PFSK-1 (cell line): ENCODE results near the gene HRH1.

Source experiments
- FOXP2 ChIP-seq: optimal IDR thresholded peaks from 2 replicates; pipeline ENCODE3; 2011; ENCODE audit warnings: borderline replicate concordance, control low read depth, inconsistent platforms; ENCODE audit not compliant: insufficient read depth; ENCODE audit errors: extremely low read length, extremely low read depth
- POLR2AphosphoS5 ChIP-seq: IDR thresholded peaks from 2 replicates; pipeline ENCODE4 v1.6.1; 2012; ENCODE audit warnings: low read depth, mild to moderate bottlenecking, control low read depth, low read length, moderate library complexity
- TAF1 ChIP-seq: IDR thresholded peaks from 2 replicates; pipeline ENCODE4 v1.6.1; 2012; ENCODE audit warnings: low read length, control low read depth, borderline replicate concordance; ENCODE audit not compliant: insufficient read depth
- TF ChIP-seq, protein P1 (sequence below), 2 experiments: IDR thresholded peaks; 2 replicates each; pipeline versions ENCODE4 v1.6.1 to v1.8.0; 2011 to 2012; ENCODE audit warnings: low read depth in 2 of 2, low read length in 2 of 2, control low read depth in 1 of 2, inconsistent platforms in 1 of 2, mild to moderate bottlenecking in 1 of 2, moderate library complexity in 1 of 2; ENCODE audit not compliant: insufficient read depth in 1 of 2

DNA sequence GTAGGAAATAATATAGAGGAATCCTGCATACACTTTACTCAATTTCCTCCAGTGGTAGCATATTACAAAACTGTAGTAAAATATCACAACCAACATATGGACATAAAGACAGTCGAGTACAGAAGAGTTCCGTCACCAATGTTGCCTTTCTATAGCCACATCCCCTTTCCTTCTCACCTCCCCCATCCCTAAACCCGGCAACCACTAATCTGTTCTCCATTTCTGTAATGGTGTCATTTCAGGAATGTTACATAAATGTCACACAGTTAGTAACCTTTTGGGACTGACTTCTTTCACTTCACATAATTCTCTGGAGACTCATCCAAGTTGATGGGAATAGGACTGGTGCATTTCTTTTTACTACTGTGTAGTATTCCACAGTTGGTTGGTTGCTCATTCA lies 76.5 kb downstream of the HRH1 start:
- TF ChIP-seq TAF1 (no peak), POLR2AphosphoS5 (no peak), FOXP2 (no peak)
- TF ChIP-seq, protein P1, sequence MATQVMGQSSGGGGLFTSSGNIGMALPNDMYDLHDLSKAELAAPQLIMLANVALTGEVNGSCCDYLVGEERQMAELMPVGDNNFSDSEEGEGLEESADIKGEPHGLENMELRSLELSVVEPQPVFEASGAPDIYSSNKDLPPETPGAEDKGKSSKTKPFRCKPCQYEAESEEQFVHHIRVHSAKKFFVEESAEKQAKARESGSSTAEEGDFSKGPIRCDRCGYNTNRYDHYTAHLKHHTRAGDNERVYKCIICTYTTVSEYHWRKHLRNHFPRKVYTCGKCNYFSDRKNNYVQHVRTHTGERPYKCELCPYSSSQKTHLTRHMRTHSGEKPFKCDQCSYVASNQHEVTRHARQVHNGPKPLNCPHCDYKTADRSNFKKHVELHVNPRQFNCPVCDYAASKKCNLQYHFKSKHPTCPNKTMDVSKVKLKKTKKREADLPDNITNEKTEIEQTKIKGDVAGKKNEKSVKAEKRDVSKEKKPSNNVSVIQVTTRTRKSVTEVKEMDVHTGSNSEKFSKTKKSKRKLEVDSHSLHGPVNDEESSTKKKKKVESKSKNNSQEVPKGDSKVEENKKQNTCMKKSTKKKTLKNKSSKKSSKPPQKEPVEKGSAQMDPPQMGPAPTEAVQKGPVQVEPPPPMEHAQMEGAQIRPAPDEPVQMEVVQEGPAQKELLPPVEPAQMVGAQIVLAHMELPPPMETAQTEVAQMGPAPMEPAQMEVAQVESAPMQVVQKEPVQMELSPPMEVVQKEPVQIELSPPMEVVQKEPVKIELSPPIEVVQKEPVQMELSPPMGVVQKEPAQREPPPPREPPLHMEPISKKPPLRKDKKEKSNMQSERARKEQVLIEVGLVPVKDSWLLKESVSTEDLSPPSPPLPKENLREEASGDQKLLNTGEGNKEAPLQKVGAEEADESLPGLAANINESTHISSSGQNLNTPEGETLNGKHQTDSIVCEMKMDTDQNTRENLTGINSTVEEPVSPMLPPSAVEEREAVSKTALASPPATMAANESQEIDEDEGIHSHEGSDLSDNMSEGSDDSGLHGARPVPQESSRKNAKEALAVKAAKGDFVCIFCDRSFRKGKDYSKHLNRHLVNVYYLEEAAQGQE (IDR thresholded peaks at IDR 0.05; ENCODE audit: insufficient read depth in 1 of 2, low read depth in 2 of 2, low read length in 2 of 2), result no peak
